Measurements from ENCODE around the gene MGAT4B. TPM values are rescaled to one million over a fixed set of nuclear protein-coding genes. Genes with fewer than 3 reads are reported as not detected.
A peak's percentile ranks its signal among the peaks of the same experiment; 100 is the strongest.

Gene MGAT4B
- total RNA-seq: 100 to 1,000 TPM; 151 to 259 (median 181) TPM
- long read RNA-seq, partial matches to known transcripts: 2 of 3 reads
- long read RNA-seq, other reads (novel, unspliced or antisense): 1 of 3 reads

DNA sequence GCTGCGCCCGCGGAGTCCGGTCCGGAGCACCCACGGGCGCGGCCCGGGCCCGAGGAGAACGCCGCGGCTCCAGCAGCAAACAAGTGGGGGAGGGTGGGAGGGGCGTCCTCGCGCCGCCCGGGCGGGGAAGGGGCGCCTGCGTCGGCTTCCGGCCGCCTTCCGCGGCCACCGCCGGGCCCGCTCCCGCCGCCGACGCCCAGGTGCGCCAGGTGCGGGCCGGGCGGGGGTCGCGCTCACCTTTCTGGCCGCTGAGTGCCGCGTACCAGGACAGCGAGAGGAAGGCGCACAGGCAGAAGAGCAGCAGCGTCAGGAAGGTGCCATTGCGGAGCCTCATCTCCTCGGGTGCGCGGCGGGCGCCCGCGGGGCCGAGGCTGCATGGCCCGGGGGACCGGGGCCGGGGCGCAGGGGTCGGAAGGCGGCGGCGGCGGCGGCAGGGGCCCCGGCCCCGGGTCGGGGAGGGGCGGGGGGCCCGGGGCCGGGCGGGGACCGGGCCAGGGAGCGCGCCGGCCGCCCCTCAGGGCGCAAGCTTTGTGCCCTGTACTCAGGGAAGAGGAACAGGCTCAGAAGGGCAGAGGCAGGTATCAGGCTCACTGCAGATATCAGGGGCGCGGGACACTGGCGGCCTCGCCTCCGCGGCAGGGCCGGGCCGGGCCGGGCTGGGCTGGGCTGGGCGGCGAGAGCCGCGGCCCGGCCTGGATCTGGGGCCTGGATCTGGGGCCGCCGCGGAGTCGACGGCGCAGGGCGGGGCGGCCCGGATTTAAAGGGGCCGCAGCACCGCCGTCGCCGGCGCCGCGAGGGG lies at the start of gene MGAT4B:
TSS of gene MGAT4B (minus strand) at position 617 of the 799 bp plus-strand sequence. CDS start at position 334, 283 bp downstream.
- Histone ChIP-seq H3K4me1 (peaks cover 0 to 45% (median 15%) of the 10 kb centered on the region in 4 donors), H3K9me3 (no peaks in the 10 kb centered on the region), H3K27me3 (no peaks in the 10 kb centered on the region), H3K27ac (peak within 1 kb of the TSS; percentile 84 to 97 (median 95)), H3K4me3 (peak within 1 kb of the TSS; percentile 87 to 91 (median 89)), H3K36me3 (peaks cover 0 to 3% (median 0%) of the 10 kb centered on the region in 4 donors)
- intact Hi-C loops (cut with DNase I): no loop called here
- ATAC-seq (peak; percentile 41 to 68 (median 60)), DNase-seq (peak; percentile 85 to 86 (median 86))
- 0% methylated on average over 13 of the region's 108 CpGs for WGBS (ENCODE audit: insufficient coverage, low coverage, low lambda C conversion rate, missing lambda C conversion rate)
- TF ChIP-seq, protein P1, sequence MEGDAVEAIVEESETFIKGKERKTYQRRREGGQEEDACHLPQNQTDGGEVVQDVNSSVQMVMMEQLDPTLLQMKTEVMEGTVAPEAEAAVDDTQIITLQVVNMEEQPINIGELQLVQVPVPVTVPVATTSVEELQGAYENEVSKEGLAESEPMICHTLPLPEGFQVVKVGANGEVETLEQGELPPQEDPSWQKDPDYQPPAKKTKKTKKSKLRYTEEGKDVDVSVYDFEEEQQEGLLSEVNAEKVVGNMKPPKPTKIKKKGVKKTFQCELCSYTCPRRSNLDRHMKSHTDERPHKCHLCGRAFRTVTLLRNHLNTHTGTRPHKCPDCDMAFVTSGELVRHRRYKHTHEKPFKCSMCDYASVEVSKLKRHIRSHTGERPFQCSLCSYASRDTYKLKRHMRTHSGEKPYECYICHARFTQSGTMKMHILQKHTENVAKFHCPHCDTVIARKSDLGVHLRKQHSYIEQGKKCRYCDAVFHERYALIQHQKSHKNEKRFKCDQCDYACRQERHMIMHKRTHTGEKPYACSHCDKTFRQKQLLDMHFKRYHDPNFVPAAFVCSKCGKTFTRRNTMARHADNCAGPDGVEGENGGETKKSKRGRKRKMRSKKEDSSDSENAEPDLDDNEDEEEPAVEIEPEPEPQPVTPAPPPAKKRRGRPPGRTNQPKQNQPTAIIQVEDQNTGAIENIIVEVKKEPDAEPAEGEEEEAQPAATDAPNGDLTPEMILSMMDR (IDR thresholded peaks at IDR 0.05): no peak
- peak; percentile 79 for TF ChIP-seq POLR2A (IDR thresholded peaks at IDR 0.05)

DNA sequence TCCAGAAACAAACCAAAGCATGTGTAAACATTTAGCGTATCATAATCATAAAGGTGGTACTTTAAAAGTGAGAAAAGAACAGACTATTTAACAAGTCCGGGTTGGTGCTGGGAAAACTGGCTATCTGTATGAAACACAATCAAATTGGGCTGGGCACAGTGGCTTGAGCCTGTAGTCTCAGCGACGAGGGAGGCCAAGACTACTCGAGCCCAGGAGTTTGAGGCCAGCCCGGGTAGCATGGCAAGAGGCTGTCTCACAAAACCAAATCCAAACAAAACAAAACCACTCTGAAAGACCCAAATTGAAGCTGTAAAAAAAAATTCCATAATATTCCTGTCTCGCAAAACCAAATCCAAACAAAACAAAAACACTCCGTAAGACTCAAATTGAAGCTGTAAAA lies 47.7 kb upstream of the MGAT4B start:
- WGBS (ENCODE audit: insufficient coverage, low coverage, low lambda C conversion rate, missing lambda C conversion rate): 90% methylated on average over 5 of the region's 8 CpGs
- Histone ChIP-seq H3K4me1 (peaks cover 0 to 16% (median 3%) of the 10 kb centered on the region in 4 donors), H3K4me3 (no peak overlapping the region), H3K9me3 (no peaks in the 10 kb centered on the region), H3K36me3 (peaks cover 0 to 15% (median 1%) of the 10 kb centered on the region in 4 donors), H3K27ac (no peak overlapping the region), H3K27me3 (no peaks in the 10 kb centered on the region)
- intact Hi-C loops (cut with DNase I): no loop called here
- ATAC-seq: no peak
- no peak for DNase-seq
- TF ChIP-seq, protein P1 (IDR thresholded peaks at IDR 0.05): no peak
- TF ChIP-seq POLR2A (IDR thresholded peaks at IDR 0.05): no peak

DNA sequence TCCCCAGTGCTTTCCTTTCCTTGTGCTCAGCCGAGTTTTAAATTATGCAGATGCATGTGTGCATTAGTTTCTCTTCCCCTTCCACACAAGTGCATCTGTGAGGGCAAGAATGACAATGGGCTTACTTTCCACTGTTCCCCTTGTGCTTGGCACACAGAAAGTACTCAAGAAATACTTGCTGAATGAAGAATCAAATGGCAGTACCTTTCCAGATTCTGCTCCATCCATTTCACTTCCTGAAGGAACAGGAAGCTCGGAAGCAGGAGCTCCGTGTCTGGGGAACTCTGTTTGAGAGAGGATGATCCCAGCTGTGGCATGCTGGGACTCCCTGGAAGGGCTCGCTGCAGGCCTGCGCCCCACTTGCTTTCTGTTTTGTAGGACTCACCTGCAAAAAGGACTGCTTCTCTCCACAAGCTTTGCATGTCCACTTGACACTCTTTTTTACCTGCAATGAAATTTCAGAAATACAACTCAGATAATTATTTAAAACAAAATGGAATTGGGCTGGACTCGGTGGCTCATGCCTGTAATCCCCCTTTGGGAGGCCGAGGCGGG lies 46.4 kb upstream of the MGAT4B start:
- ATAC-seq: peak in 2 of 4 donors; percentile 44 to 56
- Histone ChIP-seq H3K27me3 (no peaks in the 10 kb centered on the region), H3K4me1 (peaks cover 0 to 16% (median 2%) of the 10 kb centered on the region in 4 donors), H3K9me3 (no peaks in the 10 kb centered on the region), H3K4me3 (no peak overlapping the region), H3K36me3 (peaks cover 0 to 18% (median 3%) of the 10 kb centered on the region in 4 donors), H3K27ac (no peak overlapping the region)
- TF ChIP-seq, protein P1 (IDR thresholded peaks at IDR 0.05): no peak
- TF ChIP-seq POLR2A (IDR thresholded peaks at IDR 0.05): no peak
- intact Hi-C loops (cut with DNase I): no loop called here
- DNase-seq: no peak
- WGBS (ENCODE audit: insufficient coverage, low coverage, low lambda C conversion rate, missing lambda C conversion rate): 85% methylated on average over 8 of the region's 8 CpGs

DNA sequence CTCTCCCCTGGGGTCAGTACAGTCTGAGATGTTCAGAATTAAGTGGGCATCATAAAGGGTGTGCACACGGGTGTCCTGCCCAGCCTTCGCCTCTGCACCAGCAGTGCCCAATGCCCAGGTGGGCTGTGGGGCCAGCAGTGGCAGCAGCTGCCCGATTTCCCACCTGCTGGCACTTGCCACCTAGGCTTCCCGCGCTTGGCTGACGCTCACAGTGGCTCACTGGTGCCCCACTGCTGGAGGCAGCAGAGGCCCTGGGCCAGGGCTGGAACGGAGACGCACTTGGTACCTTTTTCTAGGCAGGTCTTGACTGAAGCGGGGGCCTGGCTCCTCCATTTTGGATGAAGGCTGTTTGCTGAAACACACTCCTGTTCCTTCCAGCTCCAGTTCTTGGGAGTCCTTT lies 35.0 kb upstream of the MGAT4B start:
- Histone ChIP-seq H3K9me3 (no peaks in the 10 kb centered on the region), H3K27ac (no peak overlapping the region), H3K27me3 (no peaks in the 10 kb centered on the region), H3K36me3 (peaks cover 3 to 28% (median 12%) of the 10 kb centered on the region in 4 donors), H3K4me3 (no peak overlapping the region), H3K4me1 (peaks cover 0 to 23% (median 0%) of the 10 kb centered on the region in 4 donors)
- intact Hi-C loops (cut with DNase I): no loop called here
- no peak for ATAC-seq
- no peak for TF ChIP-seq POLR2A (IDR thresholded peaks at IDR 0.05)
- TF ChIP-seq, protein P1 (IDR thresholded peaks at IDR 0.05): no peak
- peak in 1 of 3 donors; percentile 44 for DNase-seq
- 93% methylated on average over 3 of the region's 9 CpGs for whole genome bisulfite sequencing (ENCODE audit: insufficient coverage, low coverage, low lambda C conversion rate, missing lambda C conversion rate)
